ENCODE results near the gene SCYGR4.

- no peak for TF ChIP-seq CTCF (IDR thresholded peaks at IDR 0.05)
- TF ChIP-seq POLR2A (IDR thresholded peaks at IDR 0.05) = no peak
Measured at GRCh38 chr2:227617316-227618230, at the start of gene SCYGR4.

Data from thyroid gland (tissue), 4 donors.